Measurements from ENCODE around the gene PPP2R3C.
A peak's percentile ranks its signal among the peaks of the same experiment; 100 is the strongest.
"Not testable (repeated sequence)": the region's sequence is repeated elsewhere in the genome, so short reads cannot be mapped to it uniquely, and the experiment has no call there.

The PPP2R3C gene

GRCh38 chr14:35121887-35122695, at the start of gene PPP2R3C, which contains the start of gene PRORP:
PPP2R3C (minus strand) TSS chr14:35121990; CDS start chr14:35121959, 31 bp downstream.
PRORP (plus strand) TSS chr14:35122552; CDS start chr14:35123246, 694 bp downstream.
- DNase-seq: peak; percentile 95

GRCh38 chr14:35167496-35167895, 45.7 kb upstream of the PPP2R3C start:
- no peak for DNase-seq

GRCh38 chr14:35164849-35165248, 43.1 kb upstream of the PPP2R3C start:
- DNase-seq: no peak

- no peak for DNase-seq
Measured at GRCh38 chr14:35163384-35163783, 41.6 kb upstream of the PPP2R3C start.

- no peak for DNase-seq
Measured at GRCh38 chr14:35161231-35161630, 39.4 kb upstream of the PPP2R3C start.

- DNase-seq: no peak
Measured at GRCh38 chr14:35159742-35160409, 38.1 kb upstream of the PPP2R3C start.

- DNase-seq: no peak
Measured at GRCh38 chr14:35158951-35159653, 37.3 kb upstream of the PPP2R3C start.

- DNase-seq: no peak
Measured at GRCh38 chr14:35158491-35158890, 36.7 kb upstream of the PPP2R3C start.

- DNase-seq: no peak
Measured at GRCh38 chr14:35155962-35156361, 34.2 kb upstream of the PPP2R3C start.

- no peak for DNase-seq
Measured at GRCh38 chr14:35154016-35154415, 32.2 kb upstream of the PPP2R3C start.

- DNase-seq: not testable (repeated sequence)
Measured at GRCh38 chr14:35152531-35152930, 30.7 kb upstream of the PPP2R3C start.

- DNase-seq: no peak
Measured at GRCh38 chr14:35149239-35149638, 27.4 kb upstream of the PPP2R3C start.

- DNase-seq: no peak
Measured at GRCh38 chr14:35147711-35148110, 25.9 kb upstream of the PPP2R3C start.

GRCh38 chr14:35147186-35147585, 25.4 kb upstream of the PPP2R3C start:
- no peak for DNase-seq

GRCh38 chr14:35146711-35147149, 24.9 kb upstream of the PPP2R3C start:
- DNase-seq: no peak

GRCh38 chr14:35144029-35144428, 22.2 kb upstream of the PPP2R3C start:
- no peak for DNase-seq

GRCh38 chr14:35140718-35141581, 19.2 kb upstream of the PPP2R3C start:
- DNase-seq: no peak

GRCh38 chr14:35138585-35138984, 16.8 kb upstream of the PPP2R3C start:
- DNase-seq: no peak

GRCh38 chr14:35134329-35135123, 12.7 kb upstream of the PPP2R3C start:
- no peak for DNase-seq

- no peak for DNase-seq
Measured at GRCh38 chr14:35133542-35134328, 11.9 kb upstream of the PPP2R3C start.

GRCh38 chr14:35124127-35124526, 2.3 kb upstream of the PPP2R3C start:
- no peak for DNase-seq
